SK-N-SH (cell line): ENCODE data around the gene HK2. TPM values are rescaled to one million over a fixed set of nuclear protein-coding genes. Genes with fewer than 3 reads are reported as not detected.

Source experiments
- CTCF ChIA-PET: fragments of 300-600, 350-600 bp; formaldehyde crosslinking; extraction: SDS; loops from one replicate; lab custom pipeline; 2021; lab: Yijun Ruan, JAX
- POLR2A ChIA-PET: fragments of 350-600 bp; sonication (Branson Sonifier 250); formaldehyde crosslinking; extraction: SDS; loops from one replicate; lab custom pipeline; 2020; ENCODE audit warnings: antibody characterized with exemption, inconsistent platforms; lab: Yijun Ruan, JAX
- DNase-seq: peaks from one replicate; pipeline ENCODE4 v3.0.0; 2012
- H2AFZ ChIP-seq: fragments of 200-600 bp; sonication (generic); 2 replicates; pipeline ENCODE4 v1.8.1; 2016; ENCODE audit warnings: antibody characterized with exemption, mild to moderate bottlenecking, low read depth
- H3F3A ChIP-seq: fragments of 200-600 bp; sonication (generic); replicated peaks from 2 replicates; pipeline ENCODE3; 2016; ENCODE audit warnings: antibody characterized with exemption, mild to moderate bottlenecking; ENCODE audit not compliant: insufficient read depth
- H3K27ac ChIP-seq, 2 experiments: fragments of 200-500 bp in 1 of 2; fragments of 200-600 bp in 1 of 2; sonication (Bioruptor generic) in 1 of 2; sonication (generic), shearing (Covaris generic) in 1 of 2; 2 replicates each; pipeline versions ENCODE4 v1.5.1 to v1.6.1; 2014 to 2016; ENCODE audit warnings: low read depth in 2 of 2, inconsistent platforms in 1 of 2, low read length in 1 of 2, mild to moderate bottlenecking in 1 of 2, mixed read lengths in 1 of 2
- H3K27me3 ChIP-seq: fragments of 200-600 bp; sonication (generic), shearing (Covaris generic); 2 replicates; pipeline ENCODE4 v1.6.1; 2016; ENCODE audit warnings: mixed run types; ENCODE audit not compliant: insufficient read depth
- H3K36me3 ChIP-seq, 2 experiments: fragments of 200-500 bp in 1 of 2; fragments of 200-600 bp in 1 of 2; sonication (Bioruptor generic) in 1 of 2; sonication (generic) in 1 of 2; replicated peaks in 1 of 2; 2 replicates each; pipeline versions ENCODE3 to v1.5.1; 2014 to 2016; ENCODE audit warnings: low read length in 1 of 2, mild to moderate bottlenecking in 1 of 2; ENCODE audit not compliant: insufficient read depth in 2 of 2, control insufficient read depth in 1 of 2
- H3K4me1 ChIP-seq, 2 experiments: fragments of 200-500 bp in 1 of 2; fragments of 200-600 bp in 1 of 2; sonication (Bioruptor generic) in 1 of 2; sonication (generic), shearing (Covaris generic) in 1 of 2; 2 replicates each; pipeline versions ENCODE4 v1.5.1 to v1.6.1; 2014 to 2016; ENCODE audit warnings: low read depth in 1 of 2, low read length in 1 of 2, mixed run types in 1 of 2; ENCODE audit not compliant: insufficient read depth in 2 of 2, control insufficient read depth in 1 of 2
- H3K4me2 ChIP-seq: fragments of 200-600 bp; sonication (generic), shearing (Covaris generic); 2 replicates; pipeline ENCODE4 v1.6.1; 2017; ENCODE audit warnings: mixed run types
- H3K4me3 ChIP-seq, 2 experiments: fragments of 200-500 bp in 1 of 2; fragments of 200-600 bp in 1 of 2; sonication (Bioruptor generic) in 1 of 2; sonication (generic), shearing (Covaris generic) in 1 of 2; 2 replicates each; pipeline versions ENCODE4 v1.5.1 to v1.8.1; 2014 to 2016; ENCODE audit warnings: low read depth in 2 of 2, inconsistent platforms in 1 of 2, low read length in 1 of 2, mild to moderate bottlenecking in 1 of 2, mixed read lengths in 1 of 2, moderate library complexity in 1 of 2
- H3K79me2 ChIP-seq: fragments of 200-600 bp; sonication (generic); 2 replicates; pipeline ENCODE4 v1.8.1; 2017; ENCODE audit warnings: mild to moderate bottlenecking; ENCODE audit not compliant: insufficient read depth
- H3K9ac ChIP-seq: fragments of 200-600 bp; sonication (generic); 2 replicates; pipeline ENCODE4 v1.6.1; 2017; ENCODE audit warnings: mixed run types
- H3K9me2 ChIP-seq: fragments of 200-600 bp; sonication (generic); 2 replicates; pipeline ENCODE4 v1.6.1; 2017; ENCODE audit warnings: mixed run types
- H3K9me3 ChIP-seq: fragments of 200-600 bp; sonication (generic); 2 replicates; pipeline ENCODE4 v1.6.1; 2017; ENCODE audit warnings: mixed run types, mild to moderate bottlenecking, moderate library complexity
- H4K20me1 ChIP-seq: fragments of 200-600 bp; sonication (generic); 2 replicates; pipeline ENCODE4 v1.6.1; 2017; ENCODE audit warnings: mild to moderate bottlenecking, mixed run types; ENCODE audit not compliant: insufficient read depth
- CHD2 ChIP-seq: fragments of 150-350 bp; IDR thresholded peaks from 2 replicates; pipeline ENCODE4 v1.6.1; 2018; ENCODE audit warnings: low read length; ENCODE audit not compliant: partially characterized antibody
- ELF1 ChIP-seq: IDR thresholded peaks from 2 replicates; pipeline ENCODE4 v1.4.0; 2012
- EP300 ChIP-seq, 2 experiments: IDR thresholded peaks; 2 replicates each; pipeline versions ENCODE4 v1.4.0 to v1.6.1; 2012; ENCODE audit warnings: borderline replicate concordance in 1 of 2, low read depth in 1 of 2, low read length in 1 of 2
- EZH2phosphoT487 ChIP-seq: fragments of 200-600 bp; sonication (generic); IDR thresholded peaks from 2 replicates; pipeline ENCODE4 v1.6.1; 2017; ENCODE audit warnings: low read depth, mixed run types, mild to moderate bottlenecking, antibody characterized with exemption, moderate library complexity, borderline replicate concordance
- GABPA ChIP-seq: IDR thresholded peaks from 2 replicates; pipeline ENCODE4 v1.4.0; 2012; ENCODE audit warnings: low read depth, mild to moderate bottlenecking
- MEF2A ChIP-seq: IDR thresholded peaks from 2 replicates; pipeline ENCODE4 v1.4.0; 2012; ENCODE audit warnings: low read depth, borderline replicate concordance
- NFIC ChIP-seq: IDR thresholded peaks from 2 replicates; pipeline ENCODE4 v1.4.0; 2012; ENCODE audit warnings: borderline replicate concordance
- NRF1 ChIP-seq: IDR thresholded peaks from 2 replicates; pipeline ENCODE4 v1.6.1; 2012; ENCODE audit warnings: low read depth, mild to moderate bottlenecking, low read length
- RAD21 ChIP-seq: IDR thresholded peaks from 2 replicates; pipeline ENCODE4 v1.6.1; 2012; ENCODE audit warnings: mild to moderate bottlenecking, low read length
- RCOR1 ChIP-seq: fragments of 150-350 bp; IDR thresholded peaks from 2 replicates; pipeline ENCODE4 v1.6.1; 2017; ENCODE audit warnings: antibody characterized with exemption, low read length
- RFX5 ChIP-seq: IDR thresholded peaks from 2 replicates; pipeline ENCODE4 v1.6.1; 2012; ENCODE audit warnings: mild to moderate bottlenecking, improper control_type of control experiment, low read length
- SIN3A ChIP-seq: IDR thresholded peaks from 2 replicates; pipeline ENCODE4 v1.6.1; 2012; ENCODE audit warnings: low read depth, mild to moderate bottlenecking, low read length, moderate library complexity, borderline replicate concordance
- SMC3 ChIP-seq: IDR thresholded peaks from 2 replicates; pipeline ENCODE4 v1.6.1; 2012; ENCODE audit warnings: low read depth, low read length, improper control_type of control experiment
- YY1 ChIP-seq: IDR thresholded peaks from 2 replicates; pipeline ENCODE4 v1.4.0; 2012; ENCODE audit warnings: low read depth, mild to moderate bottlenecking
- WGBS: methylation state at CpG from one replicate; pipeline ENCODE4 v1.1.6; 2017; ENCODE audit warnings: low lambda C conversion rate; 5-methylcytosine and 5-hydroxymethylcytosine counted together
- polyA plus RNA-seq, 3 experiments: library from polyadenylated mRNA; depleted of rRNA; stranded (reverse); fragments of >200 nt; gene quantifications; 2 replicates each; pipeline ENCODE4 v1.2.3, GENCODE V29; 2012
- TF ChIP-seq, protein P1 (sequence below): IDR thresholded peaks from 2 replicates; pipeline ENCODE4; 2012
- TF ChIP-seq, protein P2 (sequence below): IDR thresholded peaks from 2 replicates; pipeline ENCODE4 v1.4.0; 2012; ENCODE audit warnings: low read depth, borderline replicate concordance

HK2 gene
- polyA plus RNA-seq, 1 of the 3 experiments (the other 2 are of a cell fraction) = 13.5 TPM

DNA sequence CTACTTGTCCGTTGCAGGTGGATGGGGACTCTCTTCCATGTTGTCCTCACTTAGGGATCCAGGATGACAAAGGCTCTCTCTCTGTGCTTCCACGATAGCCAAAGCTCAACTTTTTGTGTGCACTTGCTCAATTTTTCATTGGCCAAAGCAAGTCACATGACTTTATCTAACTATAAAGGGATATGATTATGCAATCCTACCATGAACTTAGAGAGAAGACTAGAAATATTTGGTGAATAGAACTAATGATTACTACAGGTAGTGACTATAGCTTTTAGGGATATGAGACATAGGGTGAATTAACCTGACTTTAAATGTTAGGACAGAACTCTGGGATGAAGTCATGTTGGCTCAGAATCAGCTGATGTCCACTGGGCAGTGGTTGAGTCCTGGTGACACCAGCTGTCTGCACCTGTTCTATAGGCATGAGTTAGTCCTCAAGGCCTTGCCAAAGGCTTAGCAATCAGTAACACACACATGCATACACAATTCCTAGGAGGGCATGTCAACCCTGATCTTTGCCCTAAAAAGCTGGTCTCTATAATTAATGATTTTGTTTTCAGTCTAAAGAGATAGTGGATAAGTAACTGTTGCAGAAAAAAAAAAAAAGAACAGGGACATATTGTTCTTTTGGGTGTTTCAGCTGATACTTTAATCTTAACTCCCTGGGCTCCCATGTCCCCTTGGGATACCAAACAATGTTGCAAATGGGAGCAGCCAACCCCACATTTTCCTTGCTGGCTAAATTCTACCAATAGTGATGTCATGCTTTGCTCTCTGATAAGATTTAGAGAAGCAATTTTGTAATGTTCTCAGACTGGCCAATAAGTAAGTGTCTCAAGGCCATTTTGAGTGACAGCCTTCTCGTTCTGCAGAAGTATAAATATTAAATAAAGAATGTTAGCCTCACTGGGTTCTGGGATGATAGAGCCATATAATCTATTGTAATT is 12.5 kb upstream of the HK2 start:
- H3K9me2 ChIP-seq = no peaks in the 10 kb centered on the region
- H3K4me3 ChIP-seq = no peak overlapping the region
- H3K9me3 ChIP-seq = no peaks in the 10 kb centered on the region
- H3K36me3 ChIP-seq = no peaks in the 10 kb centered on the region
- no peak for TF ChIP-seq MEF2A
- TF ChIP-seq ELF1 = no peak
- no peak for TF ChIP-seq NFIC
- TF ChIP-seq EP300 (IDR thresholded peaks at IDR 0.05; ENCODE audit: borderline replicate concordance in 1 of 2, low read depth in 1 of 2, low read length in 1 of 2) = no peak
- TF ChIP-seq SMC3 = no peak
- TF ChIP-seq YY1 = no peak
- TF ChIP-seq RCOR1 = no peak
- TF ChIP-seq NRF1 = no peak
- no peak for TF ChIP-seq EZH2phosphoT487
- no peak for TF ChIP-seq RAD21
- no peak for TF ChIP-seq SIN3A
- TF ChIP-seq GABPA = no peak
- no peak for TF ChIP-seq CHD2
- TF ChIP-seq RFX5 = no peak
- TF ChIP-seq, protein P1, sequence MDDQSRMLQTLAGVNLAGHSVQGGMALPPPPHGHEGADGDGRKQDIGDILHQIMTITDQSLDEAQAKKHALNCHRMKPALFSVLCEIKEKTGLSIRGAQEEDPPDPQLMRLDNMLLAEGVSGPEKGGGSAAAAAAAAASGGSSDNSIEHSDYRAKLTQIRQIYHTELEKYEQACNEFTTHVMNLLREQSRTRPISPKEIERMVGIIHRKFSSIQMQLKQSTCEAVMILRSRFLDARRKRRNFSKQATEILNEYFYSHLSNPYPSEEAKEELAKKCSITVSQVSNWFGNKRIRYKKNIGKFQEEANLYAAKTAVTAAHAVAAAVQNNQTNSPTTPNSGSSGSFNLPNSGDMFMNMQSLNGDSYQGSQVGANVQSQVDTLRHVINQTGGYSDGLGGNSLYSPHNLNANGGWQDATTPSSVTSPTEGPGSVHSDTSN = no peak
- TF ChIP-seq, protein P2, sequence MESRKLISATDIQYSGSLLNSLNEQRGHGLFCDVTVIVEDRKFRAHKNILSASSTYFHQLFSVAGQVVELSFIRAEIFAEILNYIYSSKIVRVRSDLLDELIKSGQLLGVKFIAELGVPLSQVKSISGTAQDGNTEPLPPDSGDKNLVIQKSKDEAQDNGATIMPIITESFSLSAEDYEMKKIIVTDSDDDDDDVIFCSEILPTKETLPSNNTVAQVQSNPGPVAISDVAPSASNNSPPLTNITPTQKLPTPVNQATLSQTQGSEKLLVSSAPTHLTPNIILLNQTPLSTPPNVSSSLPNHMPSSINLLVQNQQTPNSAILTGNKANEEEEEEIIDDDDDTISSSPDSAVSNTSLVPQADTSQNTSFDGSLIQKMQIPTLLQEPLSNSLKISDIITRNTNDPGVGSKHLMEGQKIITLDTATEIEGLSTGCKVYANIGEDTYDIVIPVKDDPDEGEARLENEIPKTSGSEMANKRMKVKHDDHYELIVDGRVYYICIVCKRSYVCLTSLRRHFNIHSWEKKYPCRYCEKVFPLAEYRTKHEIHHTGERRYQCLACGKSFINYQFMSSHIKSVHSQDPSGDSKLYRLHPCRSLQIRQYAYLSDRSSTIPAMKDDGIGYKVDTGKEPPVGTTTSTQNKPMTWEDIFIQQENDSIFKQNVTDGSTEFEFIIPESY = no peak
- ChIA-PET POLR2A (no interaction called here), CTCF (interaction anchor here (5.0 kb wide), 1 partner anchor 14 kb away, joined by 26 read pairs; the partner anchor contains the start of gene HK2)
- no peak overlapping the region for H3K9ac ChIP-seq
- H3K4me2 ChIP-seq = no peak overlapping the region
- no peaks in the 10 kb centered on the region for H3K79me2 ChIP-seq
- no peaks in the 10 kb centered on the region for H4K20me1 ChIP-seq
- no peaks in the 10 kb centered on the region for H3K27me3 ChIP-seq
- 73% methylated on average over 3 of the region's 3 CpGs for WGBS
- no peak overlapping the region for H2AFZ ChIP-seq
- no peak for DNase-seq
- H3F3A ChIP-seq = no peaks in the 10 kb centered on the region
- peaks cover 4 to 15% of the 10 kb centered on the region in 2 experiments; a peak in 3 of 4 replicates for H3K4me1 ChIP-seq
- no peak overlapping the region for H3K27ac ChIP-seq
